ENCODE results near the gene SHLD2.

The SHLD2 gene

GRCh38 chr10:87092861-87093631 lies 2.0 kb upstream of the SHLD2 start:
- H3K4ac ChIP-seq (ENCODE audit: low read length), result no peak overlapping the region
- H3K27ac ChIP-seq (replicated peaks; ENCODE audit: low read length), result no peak overlapping the region
- no peak overlapping the region for H3K9ac ChIP-seq (ENCODE audit: low read depth, low read length, poor library complexity)
- peak overlapping the region; percentile 76 to 78 for H3K4me3 ChIP-seq (ENCODE audit: low read length in 2 of 2)
- H3K23ac ChIP-seq (ENCODE audit: low read depth, low read length, poor library complexity), result no peak overlapping the region
- WGBS, 2 donors (ENCODE audit: extremely low coverage in 2 of 2, insufficient read length in 2 of 2, insufficient replicate concordance in 1 of 2), result no CpG with 5 or more reads among the region's 9 CpGs
- no peak overlapping the region for H3K14ac ChIP-seq (ENCODE audit: low read length)
- no peaks in the 10 kb centered on the region for H3K27me3 ChIP-seq (ENCODE audit: control insufficient read depth in 3 of 3, insufficient read depth in 3 of 3, low read depth in 1 of 3, low read length in 3 of 3)
- H4K8ac ChIP-seq (ENCODE audit: low read depth, low read length), result no peak overlapping the region
- peaks cover 0 to 44% of the 10 kb centered on the region in 2 donors for H3K36me3 ChIP-seq (replicated peaks in 1 of 2; ENCODE audit: control insufficient read depth in 2 of 2, insufficient read depth in 2 of 2, low read length in 2 of 2)
- H2BK12ac ChIP-seq (ENCODE audit: low read length), result no peak overlapping the region
- peaks cover 0 to 20% of the 10 kb centered on the region in 2 donors for H3K4me1 ChIP-seq (ENCODE audit: control insufficient read depth in 2 of 2, insufficient read depth in 1 of 2, low read depth in 1 of 2, low read length in 2 of 2)
- H3K9me3 ChIP-seq (replicated peaks in 1 of 2; ENCODE audit: control insufficient read depth in 2 of 2, insufficient read depth in 1 of 2, low read depth in 1 of 2, low read length in 2 of 2), result peaks cover 0 to 8% of the 10 kb centered on the region in 2 donors
- no peak overlapping the region for H2BK5ac ChIP-seq (ENCODE audit: low read length)
- no peak overlapping the region for H2BK120ac ChIP-seq (ENCODE audit: low read depth, low read length)
- H3K79me1 ChIP-seq (ENCODE audit: low read depth, low read length), result no peaks in the 10 kb centered on the region
- H3K4me2 ChIP-seq (ENCODE audit: insufficient read depth, low read length, poor library complexity, severe bottlenecking), result peak overlapping the region; percentile 60
- no peak overlapping the region for H3K18ac ChIP-seq (ENCODE audit: low read length)
- H2AK5ac ChIP-seq (ENCODE audit: low read depth, low read length), result no peak overlapping the region
- no peak overlapping the region for H4K91ac ChIP-seq (ENCODE audit: low read depth, low read length, poor library complexity)
- H2BK15ac ChIP-seq (ENCODE audit: low read length), result no peak overlapping the region
- no peak for DNase-seq (ENCODE audit: low spot score)
- H2AFZ ChIP-seq (ENCODE audit: low read length), result peak overlapping the region; percentile 43

DNA sequence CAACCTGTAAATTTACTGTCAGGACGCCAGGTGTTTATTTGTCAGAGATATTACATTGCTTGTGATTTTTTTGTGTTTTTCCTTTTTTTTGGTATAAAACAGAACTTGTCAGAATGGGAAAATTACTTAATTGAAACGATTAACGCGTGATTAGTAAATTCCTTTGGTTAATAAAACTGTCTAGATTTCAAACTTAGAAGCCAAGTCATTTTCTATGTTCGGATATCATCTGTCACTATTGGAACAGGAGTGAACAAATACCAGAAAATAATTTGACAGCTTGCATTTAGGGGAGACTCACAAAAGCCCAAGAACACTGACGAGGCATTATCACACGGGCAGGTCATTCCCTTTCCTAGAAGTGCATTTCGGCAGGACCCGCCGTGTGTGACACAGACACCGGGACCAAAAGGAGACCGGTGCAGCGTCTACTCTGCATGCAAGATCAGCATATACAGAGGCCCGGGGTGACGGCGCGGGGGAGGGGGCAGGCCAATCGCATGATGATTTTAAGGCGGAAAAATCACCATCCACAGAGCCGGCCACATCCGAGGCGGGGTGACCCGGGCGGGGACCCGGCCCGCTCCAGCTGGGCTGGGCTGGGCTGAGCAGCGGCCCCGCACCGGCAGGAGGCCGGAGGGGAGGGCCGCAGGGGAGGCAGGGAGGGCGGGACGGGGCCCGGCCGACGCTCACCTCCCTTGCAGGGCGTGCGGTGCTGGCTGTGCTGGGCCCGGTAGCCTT lies 1.2 kb upstream of the SHLD2 start:
- Histone ChIP-seq H3K4ac (ENCODE audit: low read length) (no peak overlapping the region), H3K23ac (ENCODE audit: low read depth, low read length, poor library complexity) (no peak overlapping the region), H3K27me3 (ENCODE audit: control insufficient read depth in 3 of 3, insufficient read depth in 3 of 3, low read depth in 1 of 3, low read length in 3 of 3) (no peaks in the 10 kb centered on the region), H3K9me3 (replicated peaks in 1 of 2; ENCODE audit: control insufficient read depth in 2 of 2, insufficient read depth in 1 of 2, low read depth in 1 of 2, low read length in 2 of 2) (peaks cover 0 to 8% of the 10 kb centered on the region in 2 donors), H3K9ac (ENCODE audit: low read depth, low read length, poor library complexity) (peak overlapping the region; percentile 94), H2BK120ac (ENCODE audit: low read depth, low read length) (no peak overlapping the region), H3K27ac (replicated peaks; ENCODE audit: low read length) (peak overlapping the region; percentile 89), H2AK5ac (ENCODE audit: low read depth, low read length) (no peak overlapping the region), H2BK12ac (ENCODE audit: low read length) (no peak overlapping the region), H3K4me3 (ENCODE audit: low read length in 2 of 2) (peak overlapping the region; percentile 76 to 98), H2BK5ac (ENCODE audit: low read length) (peak overlapping the region; percentile 90), H4K8ac (ENCODE audit: low read depth, low read length) (no peak overlapping the region), H3K4me2 (ENCODE audit: insufficient read depth, low read length, poor library complexity, severe bottlenecking) (peak overlapping the region; percentile 60), H3K18ac (ENCODE audit: low read length) (peak overlapping the region; percentile 96), H3K36me3 (replicated peaks in 1 of 2; ENCODE audit: control insufficient read depth in 2 of 2, insufficient read depth in 2 of 2, low read length in 2 of 2) (peaks cover 0 to 43% of the 10 kb centered on the region in 2 donors), H2BK15ac (ENCODE audit: low read length) (no peak overlapping the region), H3K14ac (ENCODE audit: low read length) (no peak overlapping the region), H3K4me1 (ENCODE audit: control insufficient read depth in 2 of 2, insufficient read depth in 1 of 2, low read depth in 1 of 2, low read length in 2 of 2) (peaks cover 0 to 20% of the 10 kb centered on the region in 2 donors), H3K79me1 (ENCODE audit: low read depth, low read length) (no peaks in the 10 kb centered on the region), H4K91ac (ENCODE audit: low read depth, low read length, poor library complexity) (no peak overlapping the region), H2AFZ (ENCODE audit: low read length) (peak overlapping the region; percentile 96)
- no CpG with 5 or more reads among the region's 39 CpGs for WGBS, 2 donors (ENCODE audit: extremely low coverage in 2 of 2, insufficient read length in 2 of 2, insufficient replicate concordance in 1 of 2)
- no peak for DNase-seq (ENCODE audit: low spot score)

- no CpG with 5 or more reads among the region's 60 CpGs for WGBS, 2 donors (ENCODE audit: extremely low coverage in 2 of 2, insufficient read length in 2 of 2, insufficient replicate concordance in 1 of 2)
Measured at GRCh38 chr10:87095236-87095945, 385 bp downstream of the SHLD2 start.

More at GRCh38 chr10:87095236-87095945, 385 bp downstream of the SHLD2 start:
- Histone ChIP-seq H2BK15ac (ENCODE audit: low read length) (peak overlapping the region; percentile 94), H4K8ac (ENCODE audit: low read depth, low read length) (peak overlapping the region; percentile 92), H3K36me3 (replicated peaks in 1 of 2; ENCODE audit: control insufficient read depth in 2 of 2, insufficient read depth in 2 of 2, low read length in 2 of 2) (peaks cover 0 to 43% of the 10 kb centered on the region in 2 donors), H4K91ac (ENCODE audit: low read depth, low read length, poor library complexity) (peak overlapping the region; percentile 64), H2BK120ac (ENCODE audit: low read depth, low read length) (peak overlapping the region; percentile 94), H3K27ac (replicated peaks; ENCODE audit: low read length) (peak overlapping the region; percentile 63), H3K27me3 (ENCODE audit: control insufficient read depth in 3 of 3, insufficient read depth in 3 of 3, low read depth in 1 of 3, low read length in 3 of 3) (no peaks in the 10 kb centered on the region), H2BK12ac (ENCODE audit: low read length) (peak overlapping the region; percentile 75), H2AFZ (ENCODE audit: low read length) (peak overlapping the region; percentile 90), H3K18ac (ENCODE audit: low read length) (peak overlapping the region; percentile 97), H3K4me3 (ENCODE audit: low read length in 2 of 2) (peak overlapping the region; percentile 76 to 81), H3K79me1 (ENCODE audit: low read depth, low read length) (no peaks in the 10 kb centered on the region), H3K23ac (ENCODE audit: low read depth, low read length, poor library complexity) (peak overlapping the region; percentile 97), H3K4me2 (ENCODE audit: insufficient read depth, low read length, poor library complexity, severe bottlenecking) (peak overlapping the region; percentile 93), H2BK5ac (ENCODE audit: low read length) (no peak overlapping the region), H2AK5ac (ENCODE audit: low read depth, low read length) (peak overlapping the region; percentile 35), H3K9ac (ENCODE audit: low read depth, low read length, poor library complexity) (peak overlapping the region; percentile 98), H3K9me3 (replicated peaks in 1 of 2; ENCODE audit: control insufficient read depth in 2 of 2, insufficient read depth in 1 of 2, low read depth in 1 of 2, low read length in 2 of 2) (peaks cover 0 to 13% of the 10 kb centered on the region in 2 donors), H3K4me1 (ENCODE audit: control insufficient read depth in 2 of 2, insufficient read depth in 1 of 2, low read depth in 1 of 2, low read length in 2 of 2) (peaks cover 0 to 20% of the 10 kb centered on the region in 2 donors), H3K4ac (ENCODE audit: low read length) (no peak overlapping the region), H3K14ac (ENCODE audit: low read length) (peak overlapping the region; percentile 56)
- peak; percentile 70 for DNase-seq (ENCODE audit: low spot score)

All from neuronal stem cell (in vitro differentiated cells).